Activated CD8-positive, alpha-beta memory T cell treated with anti-CD3 and anti-CD28 coated beads for 36 hours (primary cell): ENCODE measurements around the gene KREMEN1. TPM values are rescaled to one million over a fixed set of nuclear protein-coding genes. Genes with fewer than 3 reads are reported as not detected.

Experiments
- CTCF ChIA-PET: fragments of 350-600 bp; sonication (Branson Sonifier 250); formaldehyde crosslinking; loops from one replicate; lab custom pipeline; 2021; ENCODE audit warnings: antibody characterized with exemption; lab: Charles Lee
- POLR2A ChIA-PET: fragments of 350-600 bp; sonication (Branson Sonifier 250); formaldehyde crosslinking; loops from one replicate; lab custom pipeline; 2021; ENCODE audit warnings: antibody characterized with exemption; lab: Charles Lee
- total RNA-seq, 2 experiments: library from RNA; stranded (reverse); gene quantifications; one replicate each; pipeline ENCODE4 v1.2.3, GENCODE V29; 2021

KREMEN1 gene
- total RNA-seq, 2 experiments from 2014 or later, result 0.13 to 0.15 TPM

- CTCF ChIA-PET, result interaction anchor here (2.0 kb wide), 1 partner anchor 39 kb away, joined by 8 read pairs; no protein-coding TSS in a partner anchor
- POLR2A ChIA-PET, result no interaction called here
Measured at GRCh38 chr22:29206372-29207242, 133.8 kb downstream of the KREMEN1 start.

DNA sequence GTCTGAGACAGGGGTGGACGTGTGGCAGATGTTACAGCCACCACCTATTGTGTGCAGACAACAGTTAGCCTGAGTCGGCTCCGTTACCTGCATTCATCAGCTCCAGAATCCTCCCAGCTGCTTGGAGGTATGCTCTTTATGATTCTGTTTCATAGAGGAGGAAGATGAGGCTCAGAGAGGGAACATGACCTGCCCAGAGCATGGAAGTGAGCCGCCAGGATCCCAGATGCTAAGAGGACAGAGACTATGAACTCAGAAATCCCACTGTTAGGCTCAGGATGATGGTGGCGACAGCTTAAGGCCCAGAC is 134.4 kb downstream of the KREMEN1 start:
- CTCF ChIA-PET, result no interaction called here
- POLR2A ChIA-PET, result no interaction called here

DNA sequence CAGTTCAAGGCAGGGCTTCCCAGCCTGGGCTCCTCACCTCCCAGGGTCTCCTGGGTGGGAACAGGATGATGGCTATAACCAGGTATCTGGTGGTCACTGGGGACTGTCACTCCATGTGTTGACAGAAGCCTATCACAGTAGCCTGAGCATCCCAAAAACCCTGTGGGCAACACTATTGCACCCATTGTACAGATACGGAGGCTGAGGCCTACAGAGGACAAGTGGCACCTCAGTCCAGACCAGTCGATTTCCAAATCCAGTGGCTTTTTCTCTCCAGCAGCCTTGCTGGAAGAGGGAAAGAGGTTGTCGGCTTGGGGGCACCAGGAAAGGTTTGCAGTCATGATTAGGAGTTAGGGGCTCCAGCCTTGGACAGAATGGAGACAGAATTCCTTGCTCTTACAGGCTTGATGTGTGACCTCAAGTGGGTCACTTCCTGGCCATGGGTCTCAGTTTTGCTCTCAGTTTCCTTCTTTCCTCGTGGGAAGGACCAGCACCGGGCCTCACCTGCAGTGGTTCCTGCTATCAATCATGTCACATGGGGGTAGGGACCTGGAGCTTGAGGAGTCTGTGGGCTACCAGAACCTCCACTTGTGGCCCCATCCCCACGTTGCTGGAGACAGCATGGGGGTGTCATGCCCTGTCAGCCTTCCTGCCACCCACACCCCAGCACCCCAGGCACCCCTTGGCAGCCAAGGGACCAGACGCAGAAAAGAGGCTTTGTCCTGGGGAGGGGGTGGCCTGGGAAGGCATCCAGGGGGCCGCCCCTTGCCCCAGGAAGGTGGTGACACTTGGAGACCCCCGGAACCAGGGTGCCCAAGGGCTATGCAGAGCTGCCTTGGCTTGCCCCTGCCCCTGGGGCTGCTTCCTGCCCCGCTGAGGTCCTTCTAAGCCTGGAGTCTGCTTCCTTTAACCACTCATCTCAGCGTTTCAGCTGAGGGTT is 135.0 kb downstream of the KREMEN1 start:
- CTCF ChIA-PET, result no interaction called here
- POLR2A ChIA-PET, result no interaction called here

GRCh38 chr22:29208502-29208862 is 135.6 kb downstream of the KREMEN1 start:
- POLR2A ChIA-PET, result no interaction called here

GRCh38 chr22:29208879-29209623 is 136.2 kb downstream of the KREMEN1 start:
- CTCF ChIA-PET, result interaction anchor here (1.5 kb wide), 1 partner anchor 36 kb away, joined by 5 read pairs; no protein-coding TSS in a partner anchor
- POLR2A ChIA-PET, result interaction anchor here (0.6 kb wide), 1 partner anchor 363 kb away, joined by 8 read pairs; no protein-coding TSS in a partner anchor

More at GRCh38 chr22:29208502-29208862, 135.6 kb downstream of the KREMEN1 start:
- CTCF ChIA-PET, result interaction anchor here (1.5 kb wide), 1 partner anchor 37 kb away, joined by 5 read pairs; no protein-coding TSS in a partner anchor

DNA sequence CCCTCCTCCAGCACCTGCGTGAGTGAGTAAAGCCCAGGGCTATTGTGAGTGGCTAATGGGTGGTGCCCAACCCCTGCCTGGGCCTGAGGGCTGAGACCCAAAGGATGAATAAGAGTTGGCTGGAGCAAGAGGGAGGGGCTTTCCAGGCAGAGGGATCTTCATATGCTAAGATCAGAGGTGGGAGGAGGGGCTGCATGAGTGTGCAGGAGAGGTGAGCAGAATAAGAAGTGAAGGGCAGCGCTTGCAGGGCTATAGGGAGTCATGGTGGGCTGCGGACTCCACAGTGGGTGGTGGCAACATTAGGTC is 136.7 kb downstream of the KREMEN1 start:
- ChIA-PET POLR2A (no interaction called here), CTCF (interaction anchor here (1.5 kb wide), 1 partner anchor 36 kb away, joined by 5 read pairs; no protein-coding TSS in a partner anchor)

- ChIA-PET CTCF (no interaction called here), POLR2A (no interaction called here)
Measured at GRCh38 chr22:29211066-29211465, 138.2 kb downstream of the KREMEN1 start.

- ChIA-PET POLR2A (no interaction called here), CTCF (no interaction called here)
Measured at GRCh38 chr22:29211466-29211865, 138.6 kb downstream of the KREMEN1 start.

GRCh38 chr22:29212743-29213142 is 139.9 kb downstream of the KREMEN1 start:
- ChIA-PET POLR2A (no interaction called here), CTCF (interaction anchor here (1.0 kb wide), 1 partner anchor 33 kb away, joined by 3 read pairs; no protein-coding TSS in a partner anchor)

DNA sequence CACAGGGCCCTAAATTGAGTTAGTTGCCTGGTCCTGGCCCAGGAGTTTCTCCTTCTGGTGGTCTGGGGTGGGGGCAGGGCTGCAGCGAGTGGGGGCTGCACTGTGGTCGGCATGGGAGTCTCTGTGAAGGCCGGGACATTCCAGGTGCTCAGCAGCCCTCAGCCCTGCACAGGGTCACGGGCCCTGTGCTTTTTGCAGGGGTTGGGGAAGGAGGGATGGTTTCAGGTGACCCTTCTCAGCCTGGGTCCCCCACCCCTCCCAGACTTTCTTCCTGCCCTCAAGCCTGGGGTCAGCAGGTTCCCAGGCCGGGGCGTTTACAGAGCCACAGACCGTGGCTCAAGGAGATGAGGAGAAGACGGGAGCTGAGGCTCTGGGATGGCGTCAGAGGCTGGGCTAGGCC is 140.7 kb downstream of the KREMEN1 start:
- POLR2A ChIA-PET, result no interaction called here
- CTCF ChIA-PET, result no interaction called here

DNA sequence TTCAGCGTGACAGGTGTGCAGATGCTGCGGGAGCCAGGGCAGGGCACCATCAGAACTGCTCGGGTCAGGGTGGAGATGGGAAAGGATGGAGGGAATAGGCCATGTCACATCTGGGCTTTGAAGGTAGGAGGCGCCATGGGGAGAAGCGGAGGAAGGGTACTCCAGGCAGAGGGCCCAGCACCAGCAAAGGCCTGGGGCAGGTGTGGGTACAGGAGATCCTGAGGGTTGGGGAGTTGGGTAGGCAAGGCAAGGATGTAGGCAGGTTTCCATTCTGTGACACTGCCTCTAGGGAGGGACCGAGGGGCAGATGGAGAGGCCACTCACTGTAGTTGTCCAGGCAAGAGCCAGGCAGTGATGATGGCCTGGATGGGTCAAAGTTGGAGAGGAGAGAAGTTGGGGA is 141.4 kb downstream of the KREMEN1 start:
- CTCF ChIA-PET, result no interaction called here
- POLR2A ChIA-PET, result no interaction called here

DNA sequence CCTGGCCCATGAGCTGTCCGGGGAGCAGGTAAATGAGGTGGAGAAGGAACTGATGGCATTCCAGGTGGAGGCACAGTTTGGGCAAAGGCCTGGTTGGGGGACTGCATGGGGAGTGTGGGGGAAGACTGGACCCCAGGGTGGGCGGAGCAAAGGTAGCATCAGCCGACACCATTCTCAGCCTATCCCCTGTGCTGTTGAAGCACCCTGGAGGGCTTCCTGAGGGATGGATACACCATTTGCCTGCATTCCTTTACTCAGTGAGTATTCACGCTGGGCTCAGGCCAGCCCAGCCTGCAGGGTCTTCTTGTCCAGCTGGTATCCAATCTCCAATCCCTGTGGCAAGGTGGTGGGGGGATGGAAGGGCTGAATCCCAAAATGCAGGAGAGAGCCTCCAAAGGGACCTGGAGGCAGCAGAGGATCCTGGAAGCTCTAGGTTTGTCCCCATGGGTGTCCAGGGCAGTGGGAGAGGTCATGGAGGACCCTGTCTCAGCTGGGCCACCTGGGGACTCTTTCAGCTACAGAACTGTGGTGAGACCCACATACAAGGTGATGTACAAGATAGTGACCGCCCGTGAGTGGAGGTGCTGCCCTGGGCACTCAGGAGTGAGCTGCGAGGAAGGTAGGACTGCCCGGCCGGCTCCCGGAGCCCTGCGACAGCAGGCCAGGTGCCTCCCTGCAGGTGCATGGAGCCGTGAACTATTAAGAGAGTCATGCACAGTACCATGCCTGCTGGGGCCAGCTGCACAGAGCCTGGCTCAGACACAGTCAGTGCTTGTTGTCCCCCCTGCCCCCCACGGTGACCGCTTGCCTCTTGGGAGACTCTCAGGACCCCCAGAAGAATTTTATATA is 142.4 kb downstream of the KREMEN1 start:
- ChIA-PET CTCF (no interaction called here), POLR2A (no interaction called here)

DNA sequence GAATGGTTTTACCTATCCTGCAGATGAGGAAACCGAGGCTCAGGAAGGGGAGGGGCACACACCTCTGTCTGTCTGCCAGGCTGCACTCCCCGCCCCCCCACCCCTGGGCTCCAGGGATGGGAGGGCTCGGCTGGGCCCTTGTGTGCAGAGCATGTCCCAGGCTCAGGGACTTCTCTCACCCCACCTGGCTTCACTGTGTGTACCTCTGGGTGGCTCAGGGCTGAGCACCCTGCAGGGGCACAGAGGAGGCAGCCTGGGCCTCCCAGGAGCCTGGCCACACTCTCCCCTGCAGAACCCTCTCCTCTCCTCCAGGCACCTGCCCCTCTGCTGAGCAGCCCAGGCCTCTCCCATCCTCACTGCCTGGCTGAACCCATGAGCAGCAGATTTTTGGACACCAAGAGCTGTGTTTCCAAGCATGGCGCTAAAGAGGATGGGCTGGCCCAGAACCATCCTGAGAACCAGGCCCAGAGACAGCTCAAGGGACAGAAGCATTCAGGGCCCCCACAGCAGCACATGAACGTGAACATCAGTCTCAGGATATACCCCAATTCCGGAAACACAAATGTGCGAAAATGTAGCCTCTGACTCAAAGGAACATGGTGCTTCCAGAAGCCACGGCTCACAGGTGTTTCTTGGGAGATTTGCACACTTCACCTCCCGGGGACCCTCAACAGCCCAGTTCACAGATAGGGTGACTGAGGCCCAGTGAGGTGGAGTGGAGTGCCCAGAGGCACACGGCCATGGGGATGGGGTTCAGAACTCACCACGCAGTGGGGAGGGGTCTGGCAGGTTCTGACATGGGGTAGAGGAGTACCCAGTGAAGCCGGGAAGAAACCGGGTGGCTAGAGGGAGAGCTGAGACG is 143.4 kb downstream of the KREMEN1 start:
- ChIA-PET POLR2A (no interaction called here), CTCF (interaction anchor here (0.7 kb wide), 1 partner anchor 11 kb away, joined by 3 read pairs; the partner anchor contains the start of gene EMID1)

- ChIA-PET CTCF (interaction anchor here (0.7 kb wide), 1 partner anchor 12 kb away, joined by 3 read pairs; the partner anchor contains the start of gene EMID1), POLR2A (no interaction called here)
Measured at GRCh38 chr22:29216873-29217666, 144.2 kb downstream of the KREMEN1 start.
